GM13976 (cell line): ENCODE measurements around the gene MOGAT3.

ENCODE experiments used
- DNase-seq: peaks from one replicate; pipeline ENCODE4 v3.0.0; 2012; ENCODE audit warnings: low spot score
- CTCF ChIP-seq: IDR thresholded peaks from 2 replicates; pipeline ENCODE4 v1.5.1; 2012; ENCODE audit warnings: borderline replicate concordance, mild to moderate bottlenecking; ENCODE audit not compliant: insufficient read depth; ENCODE audit errors: extremely low read depth, missing control alignments, control extremely low read depth
- in situ Hi-C: fragments of 300-500 bp; cut with MboI; formaldehyde crosslinking; loops from one replicate; pipeline ENCODE4 v1.12.0; 2022; ENCODE audit warnings: low sequenced_read_pairs, mixed read lengths, inconsistent platforms; ENCODE audit not compliant: unreplicated experiment

Gene MOGAT3

GRCh38 chr7:101222275-101222830 lies 21.5 kb upstream of the MOGAT3 start:
- DNase-seq, result no peak
- in situ Hi-C loops, result no loop called here
- no peak for TF ChIP-seq CTCF

DNA sequence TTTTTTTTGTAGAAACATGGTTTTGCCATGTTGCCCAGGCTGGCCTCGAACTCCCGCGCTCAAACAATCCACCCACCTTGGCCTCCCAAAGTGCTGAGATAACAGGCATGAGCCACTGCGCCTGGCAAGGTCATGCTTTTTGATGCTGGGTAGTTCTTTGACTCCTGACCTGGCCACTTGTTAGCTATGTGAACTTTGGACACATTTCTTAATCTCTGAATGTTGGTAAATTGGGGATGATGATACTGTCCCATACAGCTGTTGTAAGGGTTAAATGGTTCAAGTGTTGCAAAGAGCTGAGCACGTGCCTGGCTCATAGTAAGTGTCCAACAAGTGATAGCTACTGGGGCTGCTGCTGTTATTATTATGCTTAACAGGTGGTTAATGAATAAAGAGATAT lies 19.5 kb upstream of the MOGAT3 start:
- TF ChIP-seq CTCF, result no peak
- in situ Hi-C loops, result no loop called here
- no peak for DNase-seq

DNA sequence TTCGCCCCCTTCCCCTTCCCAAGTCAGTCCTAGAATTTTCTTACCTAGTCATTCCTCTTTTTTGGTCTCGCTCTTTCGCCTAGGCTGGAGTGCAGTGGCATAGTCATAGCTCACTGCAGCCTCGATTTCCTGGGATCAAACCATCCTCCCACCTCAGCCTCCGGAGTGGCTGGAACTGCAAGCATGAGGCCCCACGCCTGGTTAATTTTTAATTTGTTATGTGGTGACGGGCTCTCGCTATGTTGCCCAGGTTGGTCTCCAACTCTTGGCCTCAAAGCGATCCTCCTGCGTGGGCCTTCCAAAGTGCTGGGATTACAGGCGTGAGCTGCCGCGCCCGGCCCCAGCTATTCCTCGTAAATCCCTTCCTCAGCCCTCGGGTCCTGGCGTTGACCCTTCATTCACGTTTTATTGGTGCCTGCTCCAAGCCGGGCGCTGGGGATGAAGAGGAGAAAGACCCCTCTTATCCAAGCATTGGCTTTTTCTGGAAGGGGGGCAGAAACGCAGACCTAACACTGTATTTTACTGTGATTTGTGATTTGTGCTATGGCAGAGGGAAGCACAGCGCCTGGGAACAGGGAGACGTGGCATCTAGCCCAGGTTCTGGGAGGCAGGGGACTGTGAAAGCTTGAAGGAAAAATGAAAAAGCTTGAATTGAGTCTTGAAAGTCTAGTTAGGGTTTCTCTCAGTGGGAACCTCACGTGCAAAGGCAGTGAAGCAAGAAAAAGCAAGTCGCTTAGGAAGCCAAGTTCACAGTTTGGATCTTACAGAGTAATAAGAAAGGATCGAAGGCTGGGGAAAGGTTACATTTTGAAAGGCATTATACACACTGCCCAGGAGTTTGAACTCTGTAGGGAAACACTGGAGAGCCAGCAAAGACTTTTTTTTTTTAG lies 17.6 kb upstream of the MOGAT3 start:
- no peak for DNase-seq
- in situ Hi-C loops, result no loop called here
- TF ChIP-seq CTCF, result no peak

- in situ Hi-C loops, result no loop called here
These were observed 16.8 kb upstream of the MOGAT3 start, which contains the start of the genes PLOD3 and ZNHIT1 for GRCh38 chr7:101217388-101218235. TSS of gene PLOD3 (minus strand) at chr7:101217581. CDS start at chr7:101217274, 307 bp downstream. TSS of gene ZNHIT1 (plus strand) at chr7:101218165. CDS start at chr7:101218196, 31 bp downstream.

GRCh38 chr7:101216860-101217387 lies 16.1 kb upstream of the MOGAT3 start:
- TF ChIP-seq CTCF, result no peak
- no peak for DNase-seq

More at GRCh38 chr7:101217388-101218235, 16.8 kb upstream of the MOGAT3 start, which contains the start of the genes PLOD3 and ZNHIT1:
- no peak for TF ChIP-seq CTCF
- peak; percentile 99 for DNase-seq

GRCh38 chr7:101216001-101216859 lies 15.4 kb upstream of the MOGAT3 start:
- no peak for TF ChIP-seq CTCF
- in situ Hi-C loops, result no loop called here

More at GRCh38 chr7:101216860-101217387, 16.1 kb upstream of the MOGAT3 start:
- in situ Hi-C loops, result no loop called here

More at GRCh38 chr7:101216001-101216859, 15.4 kb upstream of the MOGAT3 start:
- no peak for DNase-seq
